ENCODE results near the gene EXOC4. TPM values are rescaled to one million over a fixed set of nuclear protein-coding genes. Genes with fewer than 3 reads are reported as not detected.

The EXOC4 gene
- total RNA-seq, 1 donor from 2014 or later: 94.0 TPM

DNA sequence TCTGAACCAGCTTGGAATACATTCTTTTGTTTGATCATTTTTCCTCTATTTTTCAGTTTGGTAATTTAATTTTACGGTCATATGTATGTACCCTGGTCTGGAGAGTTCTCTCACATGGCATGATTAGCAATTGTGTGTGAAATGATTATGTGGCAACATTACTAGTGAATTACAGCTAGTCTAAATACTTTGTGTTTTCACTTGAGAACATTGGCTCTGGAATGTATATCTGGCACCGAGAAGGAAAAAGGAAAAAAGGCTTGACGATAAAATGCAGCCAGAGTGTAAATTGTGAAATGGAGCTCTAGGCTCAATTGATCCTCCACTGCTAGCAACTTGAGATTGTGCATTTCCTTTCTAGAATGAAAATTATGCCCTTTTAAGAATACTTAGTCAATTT lies 397.2 kb downstream of the EXOC4 start:
- TF ChIP-seq CTCF (IDR thresholded peaks at IDR 0.05; ENCODE audit: unreplicated experiment): no peak
- H3K36me3 Mint-ChIP-seq (ENCODE audit: low read depth, unreplicated experiment): no peaks in the 10 kb centered on the region
- no peak for DNase-seq (ENCODE audit: low spot score)
- peaks cover 2% of the 10 kb centered on the region for H3K27me3 Mint-ChIP-seq (ENCODE audit: unreplicated experiment)
- no peaks in the 10 kb centered on the region for H3K4me1 Mint-ChIP-seq (ENCODE audit: unreplicated experiment)
- H3K4me3 Mint-ChIP-seq (ENCODE audit: unreplicated experiment): no peak overlapping the region
- H3K9me3 Mint-ChIP-seq (ENCODE audit: unreplicated experiment): no peaks in the 10 kb centered on the region
- H3K27ac Mint-ChIP-seq (ENCODE audit: unreplicated experiment): no peak overlapping the region

DNA sequence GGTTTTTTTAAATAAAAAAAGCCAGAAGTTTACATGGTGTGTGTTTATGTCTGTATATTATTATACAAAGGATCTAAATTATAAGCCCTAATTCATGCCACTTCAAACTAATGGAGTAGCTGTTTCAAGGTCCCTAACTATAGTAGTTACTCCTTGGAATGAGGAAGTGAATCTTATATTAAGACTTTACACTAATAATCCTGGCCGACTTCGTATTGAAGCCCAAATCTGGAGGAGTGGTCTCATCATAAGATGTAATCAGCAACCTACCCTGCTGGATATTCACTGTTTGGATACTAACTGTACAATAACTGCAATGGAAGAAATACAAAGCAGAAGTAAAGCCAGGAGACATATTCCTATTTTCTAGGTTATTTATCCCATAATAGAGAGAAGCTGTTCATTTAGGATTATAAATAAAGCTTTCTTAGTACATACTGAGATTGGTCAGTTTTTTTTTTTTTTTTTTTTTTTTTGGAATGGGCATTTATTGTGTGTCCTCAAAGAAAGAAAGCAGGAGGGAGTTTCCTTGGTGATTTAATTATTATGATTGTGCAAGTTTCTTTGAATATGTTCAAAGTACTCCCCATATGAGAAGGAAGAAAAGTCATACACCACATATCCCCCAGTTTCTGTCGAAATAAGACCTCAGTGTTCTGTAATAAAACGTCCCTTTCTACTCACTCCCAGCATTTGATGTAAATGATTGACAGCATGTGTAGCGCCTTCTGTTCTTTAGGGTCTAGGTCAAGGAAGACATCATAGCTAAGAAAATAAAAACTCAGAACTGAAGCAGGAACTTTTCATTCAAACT lies 397.8 kb downstream of the EXOC4 start:
- Mint-ChIP-seq H3K27ac (ENCODE audit: unreplicated experiment) (peak overlapping the region; percentile 48), H3K36me3 (ENCODE audit: low read depth, unreplicated experiment) (no peaks in the 10 kb centered on the region), H3K4me1 (ENCODE audit: unreplicated experiment) (no peaks in the 10 kb centered on the region), H3K27me3 (ENCODE audit: unreplicated experiment) (no peaks in the 10 kb centered on the region), H3K4me3 (ENCODE audit: unreplicated experiment) (no peak overlapping the region), H3K9me3 (ENCODE audit: unreplicated experiment) (no peaks in the 10 kb centered on the region)
- TF ChIP-seq CTCF (IDR thresholded peaks at IDR 0.05; ENCODE audit: unreplicated experiment): no peak
- no peak for DNase-seq (ENCODE audit: low spot score)

DNA sequence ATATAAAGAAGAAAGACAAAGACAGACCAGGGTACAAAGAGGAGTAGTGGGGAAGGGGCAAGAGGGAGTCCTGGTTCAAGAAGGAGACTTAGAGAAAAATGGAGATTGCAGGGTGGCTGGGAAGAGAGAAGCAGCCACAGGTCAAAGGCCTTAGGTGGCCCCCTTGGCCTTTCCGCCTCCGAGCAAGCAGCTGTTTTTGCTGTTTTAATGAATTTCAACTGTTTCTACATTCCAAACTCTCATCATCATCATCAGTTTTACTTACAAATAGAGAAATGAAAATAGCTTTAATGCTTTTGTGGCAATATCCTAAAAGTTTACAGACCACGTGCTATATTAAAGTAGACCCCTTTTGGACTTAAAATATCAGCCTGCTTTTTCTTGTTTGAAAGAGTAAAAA lies 399.7 kb downstream of the EXOC4 start:
- no peak overlapping the region for H3K4me3 Mint-ChIP-seq (ENCODE audit: unreplicated experiment)
- TF ChIP-seq CTCF (IDR thresholded peaks at IDR 0.05; ENCODE audit: unreplicated experiment): no peak
- no peak for DNase-seq (ENCODE audit: low spot score)
- H3K27ac Mint-ChIP-seq (ENCODE audit: unreplicated experiment): no peak overlapping the region
- H3K36me3 Mint-ChIP-seq (ENCODE audit: low read depth, unreplicated experiment): no peaks in the 10 kb centered on the region
- no peaks in the 10 kb centered on the region for H3K27me3 Mint-ChIP-seq (ENCODE audit: unreplicated experiment)
- peaks cover 3% of the 10 kb centered on the region for H3K4me1 Mint-ChIP-seq (ENCODE audit: unreplicated experiment)
- no peaks in the 10 kb centered on the region for H3K9me3 Mint-ChIP-seq (ENCODE audit: unreplicated experiment)

DNA sequence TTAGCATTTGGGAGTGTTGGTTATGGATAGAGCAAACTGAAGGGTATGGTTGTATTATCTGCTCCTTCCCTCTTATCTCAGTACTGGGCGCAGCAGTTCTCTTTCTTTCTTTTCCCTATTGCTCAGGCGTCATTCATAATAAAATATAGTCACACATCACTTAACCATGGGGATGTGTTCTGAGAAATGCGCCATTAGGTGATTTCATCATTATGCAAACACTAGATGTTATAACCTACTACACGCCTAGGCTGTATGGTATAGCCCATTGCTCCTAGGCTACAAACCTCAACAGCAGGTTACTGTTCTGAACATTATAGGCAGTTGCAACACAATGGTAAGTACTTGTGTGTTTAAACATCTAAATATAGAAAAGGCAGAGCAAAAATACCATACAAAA lies 401.7 kb downstream of the EXOC4 start:
- H3K27me3 Mint-ChIP-seq (ENCODE audit: unreplicated experiment): no peaks in the 10 kb centered on the region
- no peak overlapping the region for H3K27ac Mint-ChIP-seq (ENCODE audit: unreplicated experiment)
- H3K9me3 Mint-ChIP-seq (ENCODE audit: unreplicated experiment): no peaks in the 10 kb centered on the region
- no peaks in the 10 kb centered on the region for H3K36me3 Mint-ChIP-seq (ENCODE audit: low read depth, unreplicated experiment)
- DNase-seq (ENCODE audit: low spot score): no peak
- H3K4me3 Mint-ChIP-seq (ENCODE audit: unreplicated experiment): no peak overlapping the region
- no peak for TF ChIP-seq CTCF (IDR thresholded peaks at IDR 0.05; ENCODE audit: unreplicated experiment)
- H3K4me1 Mint-ChIP-seq (ENCODE audit: unreplicated experiment): peaks cover 11% of the 10 kb centered on the region

- DNase-seq (ENCODE audit: low spot score): no peak
- H3K4me1 Mint-ChIP-seq (ENCODE audit: unreplicated experiment): peaks cover 13% of the 10 kb centered on the region
- H3K9me3 Mint-ChIP-seq (ENCODE audit: unreplicated experiment): no peaks in the 10 kb centered on the region
- H3K4me3 Mint-ChIP-seq (ENCODE audit: unreplicated experiment): no peak overlapping the region
- no peak for TF ChIP-seq CTCF (IDR thresholded peaks at IDR 0.05; ENCODE audit: unreplicated experiment)
- no peak overlapping the region for H3K27ac Mint-ChIP-seq (ENCODE audit: unreplicated experiment)
- no peaks in the 10 kb centered on the region for H3K36me3 Mint-ChIP-seq (ENCODE audit: low read depth, unreplicated experiment)
- no peaks in the 10 kb centered on the region for H3K27me3 Mint-ChIP-seq (ENCODE audit: unreplicated experiment)
These were observed 409.4 kb downstream of the EXOC4 start for GRCh38 chr7:133662276-133662675.
